MM.1S (cell line): ENCODE results near the gene UNC13A.

Experiments
- DNase-seq: peaks from one replicate; pipeline ENCODE4 v3.0.0-alpha.2; 2015
- H2AFZ ChIP-seq: fragments of 300-600 bp; sonication (generic); 2 replicates; pipeline ENCODE4 v1.6.0; 2016; ENCODE audit warnings: antibody characterized with exemption, low read length
- H3F3A ChIP-seq: fragments of 300-600 bp; sonication (generic); 2 replicates; pipeline ENCODE4 v1.6.1; 2016; ENCODE audit warnings: mild to moderate bottlenecking, antibody characterized with exemption, low read length, moderate library complexity, mixed read lengths; ENCODE audit not compliant: insufficient read depth
- H3K27ac ChIP-seq: fragments of 300-600 bp; sonication (generic); 2 replicates; pipeline ENCODE4 v1.5.1; 2016; ENCODE audit warnings: mild to moderate bottlenecking, low read length
- H3K27me3 ChIP-seq: fragments of 300-600 bp; sonication (generic); replicated peaks from 2 replicates; pipeline ENCODE4 v1.6.0; 2016; ENCODE audit warnings: low read length; ENCODE audit not compliant: insufficient read depth
- H3K36me3 ChIP-seq: fragments of 300-600 bp; sonication (generic); replicated peaks from 2 replicates; pipeline ENCODE4 v1.6.1; 2016; ENCODE audit warnings: mild to moderate bottlenecking, low read length, mixed read lengths; ENCODE audit not compliant: insufficient read depth
- H3K4me1 ChIP-seq: fragments of 300-600 bp; sonication (generic); 2 replicates; pipeline ENCODE4 v1.6.1; 2016; ENCODE audit warnings: low read length, mixed read lengths
- H3K4me2 ChIP-seq: fragments of 300-600 bp; sonication (generic); 2 replicates; pipeline ENCODE4 v1.6.0; 2016; ENCODE audit warnings: low read depth, low read length
- H3K4me3 ChIP-seq: fragments of 300-600 bp; sonication (generic); 2 replicates; pipeline ENCODE4 v1.5.1; 2016; ENCODE audit warnings: low read length, mixed read lengths
- H3K79me2 ChIP-seq: fragments of 300-600 bp; sonication (generic); 2 replicates; pipeline ENCODE4 v1.6.1; 2016; ENCODE audit warnings: mixed run types, low read length, mixed read lengths
- H3K9ac ChIP-seq: fragments of 300-600 bp; sonication (generic); 2 replicates; pipeline ENCODE4 v1.6.1; 2016; ENCODE audit warnings: low read length, mixed read lengths
- H3K9me2 ChIP-seq: fragments of 300-600 bp; sonication (generic); replicated peaks from 2 replicates; pipeline ENCODE4 v1.6.1; 2016; ENCODE audit warnings: mild to moderate bottlenecking, low read length, mixed read lengths; ENCODE audit not compliant: insufficient read depth
- H3K9me3 ChIP-seq: fragments of 300-600 bp; sonication (generic); replicated peaks from 2 replicates; pipeline ENCODE4 v1.6.1; 2016; ENCODE audit warnings: mild to moderate bottlenecking, low read length, mixed read lengths; ENCODE audit not compliant: insufficient read depth
- H4K20me1 ChIP-seq: fragments of 300-600 bp; sonication (generic); 2 replicates; pipeline ENCODE4 v1.6.1; 2016; ENCODE audit warnings: mild to moderate bottlenecking, low read length, moderate library complexity, mixed read lengths; ENCODE audit not compliant: insufficient read depth
- EZH2 ChIP-seq: fragments of 300-600 bp; sonication (generic); optimal IDR thresholded peaks from 2 replicates; pipeline ENCODE3; 2017; ENCODE audit warnings: low read depth, mild to moderate bottlenecking, antibody characterized with exemption, low read length, mixed read lengths
- EZH2phosphoT487 ChIP-seq: fragments of 300-600 bp; sonication (generic); IDR thresholded peaks from 2 replicates; pipeline ENCODE4 v1.6.1; 2018; ENCODE audit warnings: antibody characterized with exemption, low read length
- TF ChIP-seq, protein P1 (sequence below): fragments of 300-600 bp; sonication (generic); IDR thresholded peaks from 2 replicates; pipeline ENCODE4 v1.5.1; 2016; ENCODE audit warnings: antibody characterized with exemption, low read length, mixed read lengths

UNC13A gene

DNA sequence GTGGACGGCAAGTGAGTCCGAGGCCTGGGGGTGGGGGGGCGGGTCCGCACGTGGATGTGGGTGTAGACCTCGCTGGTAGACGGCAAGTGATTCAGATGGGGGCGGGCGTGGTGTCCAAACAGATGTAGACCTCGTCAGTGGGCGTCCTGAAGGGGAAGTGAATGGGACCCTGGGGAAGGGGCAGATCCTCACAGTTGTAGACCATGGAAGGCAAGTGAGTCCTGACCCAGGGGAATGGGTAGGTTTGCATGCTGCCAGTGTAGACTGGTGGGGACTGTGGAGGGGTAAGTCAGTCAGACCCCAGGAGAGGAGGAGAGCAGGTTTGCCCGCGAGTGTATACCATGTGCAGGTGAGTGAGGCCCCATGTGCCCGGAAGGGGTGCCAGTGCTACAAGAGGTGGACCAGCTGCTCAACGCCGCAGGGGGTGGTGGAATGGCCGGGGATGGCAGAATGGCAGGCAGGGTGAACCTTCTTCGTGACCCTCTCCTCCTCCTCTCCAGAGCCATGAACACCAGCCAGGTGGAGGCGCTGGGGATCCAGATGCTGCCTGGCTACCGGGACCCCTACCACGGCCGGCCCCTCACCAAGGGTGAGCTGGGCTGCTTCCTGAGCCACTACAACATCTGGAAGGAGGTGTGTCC lies 110.6 kb downstream of the UNC13A start:
- no peaks in the 10 kb centered on the region for H3K36me3 ChIP-seq
- no peak overlapping the region for H3K4me3 ChIP-seq
- H3K9me3 ChIP-seq, result no peaks in the 10 kb centered on the region
- no peaks in the 10 kb centered on the region for H4K20me1 ChIP-seq
- no peak for TF ChIP-seq EZH2phosphoT487
- no peak for TF ChIP-seq EZH2
- TF ChIP-seq, protein P1, sequence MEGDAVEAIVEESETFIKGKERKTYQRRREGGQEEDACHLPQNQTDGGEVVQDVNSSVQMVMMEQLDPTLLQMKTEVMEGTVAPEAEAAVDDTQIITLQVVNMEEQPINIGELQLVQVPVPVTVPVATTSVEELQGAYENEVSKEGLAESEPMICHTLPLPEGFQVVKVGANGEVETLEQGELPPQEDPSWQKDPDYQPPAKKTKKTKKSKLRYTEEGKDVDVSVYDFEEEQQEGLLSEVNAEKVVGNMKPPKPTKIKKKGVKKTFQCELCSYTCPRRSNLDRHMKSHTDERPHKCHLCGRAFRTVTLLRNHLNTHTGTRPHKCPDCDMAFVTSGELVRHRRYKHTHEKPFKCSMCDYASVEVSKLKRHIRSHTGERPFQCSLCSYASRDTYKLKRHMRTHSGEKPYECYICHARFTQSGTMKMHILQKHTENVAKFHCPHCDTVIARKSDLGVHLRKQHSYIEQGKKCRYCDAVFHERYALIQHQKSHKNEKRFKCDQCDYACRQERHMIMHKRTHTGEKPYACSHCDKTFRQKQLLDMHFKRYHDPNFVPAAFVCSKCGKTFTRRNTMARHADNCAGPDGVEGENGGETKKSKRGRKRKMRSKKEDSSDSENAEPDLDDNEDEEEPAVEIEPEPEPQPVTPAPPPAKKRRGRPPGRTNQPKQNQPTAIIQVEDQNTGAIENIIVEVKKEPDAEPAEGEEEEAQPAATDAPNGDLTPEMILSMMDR, result no peak
- no peaks in the 10 kb centered on the region for H3K4me1 ChIP-seq
- H3K9ac ChIP-seq, result no peak overlapping the region
- H3K4me2 ChIP-seq, result no peak overlapping the region
- H3F3A ChIP-seq, result no peaks in the 10 kb centered on the region
- H3K27ac ChIP-seq, result no peak overlapping the region
- DNase-seq, result no peak
- H3K27me3 ChIP-seq, result no peaks in the 10 kb centered on the region
- no peaks in the 10 kb centered on the region for H3K79me2 ChIP-seq
- no peak overlapping the region for H2AFZ ChIP-seq
- no peaks in the 10 kb centered on the region for H3K9me2 ChIP-seq

DNA sequence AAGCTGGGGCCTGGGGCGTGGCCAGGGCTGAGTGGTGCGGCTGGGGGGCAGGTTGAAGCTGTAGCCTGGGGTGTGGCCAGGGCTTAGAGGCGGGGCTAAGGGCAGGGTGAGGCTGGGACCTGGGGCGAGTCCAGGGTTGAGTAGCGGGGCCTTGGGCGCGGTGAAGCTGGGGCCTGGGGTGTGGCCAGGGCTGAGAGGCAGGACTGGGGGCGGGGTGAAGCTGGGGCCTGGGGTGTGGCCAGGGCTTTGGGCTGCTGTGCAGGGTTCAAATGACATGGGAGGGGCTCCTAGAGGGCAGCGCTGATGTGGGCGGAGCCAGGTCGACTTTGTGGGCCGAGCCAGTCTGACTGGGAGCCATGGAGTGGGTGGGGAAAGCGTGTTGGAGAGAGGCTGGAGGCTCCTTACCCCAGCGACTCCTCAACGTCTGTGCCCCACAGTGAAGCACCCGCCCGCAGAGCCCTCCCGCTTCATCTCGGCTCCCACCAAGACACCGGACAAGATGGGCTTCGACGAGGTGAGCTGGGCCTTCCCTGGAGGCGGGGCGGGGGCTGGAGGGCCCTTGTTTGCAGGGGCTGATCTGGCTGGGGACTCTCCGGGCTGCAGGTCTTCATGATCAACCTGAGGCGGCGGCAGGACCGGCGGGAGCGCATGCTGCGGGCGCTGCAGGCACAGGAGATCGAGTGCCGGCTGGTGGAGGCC lies 111.2 kb downstream of the UNC13A start:
- Histone ChIP-seq H3K9me3 (no peaks in the 10 kb centered on the region), H4K20me1 (no peaks in the 10 kb centered on the region), H2AFZ (no peak overlapping the region), H3K9me2 (no peaks in the 10 kb centered on the region), H3K27ac (no peak overlapping the region), H3K27me3 (no peaks in the 10 kb centered on the region), H3K4me3 (no peak overlapping the region), H3K79me2 (no peaks in the 10 kb centered on the region), H3F3A (no peaks in the 10 kb centered on the region), H3K9ac (no peak overlapping the region), H3K36me3 (no peaks in the 10 kb centered on the region), H3K4me2 (no peak overlapping the region), H3K4me1 (no peaks in the 10 kb centered on the region)
- DNase-seq, result no peak
- no peak for TF ChIP-seq EZH2phosphoT487
- no peak for TF ChIP-seq EZH2
- TF ChIP-seq, protein P1, result no peak

DNA sequence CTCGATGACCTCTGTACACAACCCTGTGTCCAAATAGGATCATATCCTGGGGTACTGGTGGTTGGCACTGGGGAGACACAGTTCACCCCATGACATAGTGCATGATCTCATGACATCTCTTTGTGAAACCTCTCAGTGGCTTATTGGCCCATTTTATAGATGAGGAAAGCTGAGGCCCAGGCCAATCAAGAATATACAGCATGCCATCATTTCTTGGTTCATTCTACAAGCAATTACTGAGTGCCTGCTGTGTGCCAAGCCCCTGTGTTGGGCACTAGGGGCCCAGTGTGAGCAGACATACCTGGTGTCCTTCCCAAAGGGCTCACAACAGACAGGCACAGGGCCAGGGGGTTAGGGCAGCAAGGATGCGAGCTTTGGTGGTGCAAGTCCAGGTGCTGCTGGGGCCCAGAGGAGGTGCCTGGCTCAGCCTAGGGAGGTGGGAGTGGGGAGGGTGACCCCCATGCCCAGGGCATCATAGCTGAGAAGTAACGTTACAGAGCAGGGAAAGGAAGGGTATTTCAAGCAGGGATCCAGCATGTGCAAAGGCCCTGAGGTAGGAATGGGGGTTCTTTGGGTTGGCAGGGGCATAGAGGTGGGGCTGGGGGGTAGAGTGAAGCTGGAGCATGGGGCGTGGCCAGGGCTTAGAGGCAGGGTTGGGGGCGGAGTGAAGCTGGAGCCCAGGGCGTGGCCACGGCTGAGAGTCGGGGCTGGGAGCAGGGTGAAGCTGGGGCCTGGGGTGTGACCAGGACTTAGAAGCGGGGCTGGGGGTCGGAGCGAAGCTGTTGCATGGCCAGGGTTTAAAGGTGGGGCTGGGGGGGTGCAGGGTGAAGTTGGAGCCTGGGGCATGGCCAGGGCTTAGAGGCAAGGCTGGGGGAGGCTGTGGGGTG lies 112.0 kb downstream of the UNC13A start:
- H3K4me3 ChIP-seq, result no peak overlapping the region
- no peak overlapping the region for H2AFZ ChIP-seq
- H3K9ac ChIP-seq, result no peak overlapping the region
- TF ChIP-seq EZH2 (no peak), EZH2phosphoT487 (no peak)
- TF ChIP-seq, protein P1, result no peak
- H3F3A ChIP-seq, result no peaks in the 10 kb centered on the region
- H4K20me1 ChIP-seq, result no peaks in the 10 kb centered on the region
- H3K9me2 ChIP-seq, result no peaks in the 10 kb centered on the region
- no peaks in the 10 kb centered on the region for H3K27me3 ChIP-seq
- H3K27ac ChIP-seq, result no peak overlapping the region
- H3K79me2 ChIP-seq, result no peaks in the 10 kb centered on the region
- no peaks in the 10 kb centered on the region for H3K4me1 ChIP-seq
- no peak for DNase-seq
- H3K36me3 ChIP-seq, result no peaks in the 10 kb centered on the region
- no peaks in the 10 kb centered on the region for H3K9me3 ChIP-seq
- no peak overlapping the region for H3K4me2 ChIP-seq
